GM21526 (cell line): ENCODE data around the gene TCEA2.
"Not testable (repeated sequence)": the region's sequence is repeated elsewhere in the genome, so short reads cannot be mapped to it uniquely, and the experiment has no call there.

ENCODE experiments used
- ATAC-seq: cut with Tn5 transposase; IDR thresholded peaks from one replicate; pipeline ENCODE4 v1.9.1; 2021; ENCODE audit warnings: moderate library complexity; ENCODE audit not compliant: unreplicated experiment, low FRiP score

Gene TCEA2

GRCh38 chr20:64105846-64106434, 42.9 kb downstream of the TCEA2 start:
- no peak for ATAC-seq

GRCh38 chr20:64106435-64106961, 43.5 kb downstream of the TCEA2 start:
- ATAC-seq: no peak

DNA sequence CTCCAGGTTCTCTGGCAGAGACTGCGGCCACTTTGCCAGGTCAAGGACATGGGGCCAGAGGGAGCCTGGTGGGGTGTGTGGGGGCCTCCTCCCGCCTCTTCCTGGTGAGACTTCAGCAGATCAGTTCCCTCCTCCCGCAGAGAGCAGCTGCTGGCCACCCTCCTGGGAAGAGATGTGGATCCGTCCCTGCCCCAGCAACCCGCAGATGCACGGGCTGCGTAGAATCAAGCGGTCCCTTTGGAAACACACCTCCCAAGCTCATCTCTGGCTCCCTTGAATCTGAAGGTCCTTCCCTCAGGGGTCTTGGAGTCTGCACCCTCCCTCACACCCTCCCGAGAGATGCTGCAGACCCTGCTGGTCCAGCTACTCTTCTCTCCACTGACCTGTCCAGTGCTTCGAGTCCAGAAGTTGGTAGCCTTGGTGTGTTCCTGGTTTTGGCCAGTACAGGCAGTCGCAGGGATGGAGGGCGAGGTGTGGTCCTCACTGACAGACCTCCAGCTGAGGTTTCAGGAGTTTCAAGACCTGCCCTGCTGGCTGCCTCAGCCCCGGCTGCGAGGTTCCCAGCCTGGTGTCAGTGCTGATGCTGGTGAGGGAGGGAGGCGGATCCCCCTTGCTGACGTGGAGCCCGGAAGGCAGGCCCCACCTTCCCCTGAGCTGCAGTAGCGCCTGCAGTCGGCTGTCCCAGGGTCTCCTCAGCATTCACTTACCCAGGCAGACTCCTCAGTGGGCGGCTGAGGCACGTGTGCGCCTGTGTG, 44.2 kb downstream of the TCEA2 start, which contains the start of gene NPBWR2:
Gene NPBWR2 (minus strand): TSS at position 585 of the 755 bp plus-strand sequence. CDS start 734 bp downstream, outside the sequence.
- no peak for ATAC-seq

DNA sequence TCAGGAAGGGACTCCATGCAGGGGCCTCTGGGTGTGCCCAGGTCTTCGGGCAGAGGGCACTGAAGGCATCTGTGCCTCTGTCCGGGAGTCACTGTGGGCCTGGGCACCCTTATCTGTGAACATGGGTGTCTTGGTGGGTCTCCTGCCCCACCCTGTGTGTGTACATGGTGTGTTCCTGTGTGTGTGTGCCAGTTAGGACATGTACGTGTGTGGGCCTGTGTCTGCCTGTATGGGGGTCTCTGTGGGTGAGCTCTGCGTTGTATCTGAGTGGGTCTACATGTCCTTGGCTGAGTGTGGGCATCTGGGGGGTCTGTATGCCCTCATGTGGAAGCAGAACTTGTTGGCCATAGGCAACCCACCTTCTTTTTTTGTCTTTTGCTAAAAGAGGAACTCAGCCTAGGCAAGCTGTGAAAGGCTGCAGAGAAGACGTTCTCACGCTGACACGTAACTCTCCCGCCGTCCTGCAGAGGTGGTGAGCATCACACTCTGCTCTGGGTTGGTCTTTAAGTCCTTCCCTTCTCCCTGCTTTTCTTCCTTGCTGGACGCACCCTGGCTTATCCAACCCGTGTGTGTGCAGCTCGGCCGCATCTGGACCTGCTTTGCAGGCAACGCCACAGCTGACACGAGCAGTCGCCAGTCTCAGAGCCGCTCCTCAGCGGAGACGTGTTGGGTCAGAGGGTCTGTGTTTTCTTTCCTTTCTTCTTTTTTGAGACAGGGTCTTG, 44.9 kb downstream of the TCEA2 start:
- no peak for ATAC-seq

GRCh38 chr20:64108731-64109681, 46.0 kb downstream of the TCEA2 start:
- ATAC-seq: no peak

GRCh38 chr20:64109831-64110391, 46.9 kb downstream of the TCEA2 start:
- ATAC-seq: no peak

DNA sequence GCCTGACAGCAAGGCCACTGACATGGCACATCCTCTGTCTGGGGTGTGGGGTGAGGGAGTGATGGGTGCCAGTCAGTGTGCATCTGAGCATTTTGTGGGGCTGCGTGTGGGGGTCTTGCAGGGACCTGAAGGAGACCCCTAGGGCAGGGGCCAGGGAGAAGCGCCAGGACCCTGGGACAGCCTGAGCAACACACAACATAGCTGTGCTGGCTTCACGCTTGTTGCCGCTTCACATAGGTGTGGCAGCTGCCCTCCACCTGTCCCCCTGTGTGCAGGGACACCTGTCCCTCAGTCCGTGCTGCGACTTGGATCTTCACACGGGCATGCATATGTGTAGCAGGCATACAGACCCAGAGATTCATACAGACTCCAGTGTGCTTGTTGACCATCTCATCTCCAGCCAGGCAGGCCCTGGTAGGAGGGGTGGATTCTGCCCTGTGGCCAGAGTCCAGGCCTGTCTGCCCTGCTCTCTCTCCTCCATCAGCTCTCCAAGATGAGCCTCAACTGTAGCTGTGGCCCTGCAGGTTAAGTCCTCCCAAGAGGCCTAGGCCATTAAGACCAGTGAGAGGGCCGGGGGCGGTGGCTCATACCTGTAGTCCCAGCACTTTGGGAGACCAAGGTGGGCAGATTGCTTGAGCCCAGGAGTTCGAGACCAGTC, 47.5 kb downstream of the TCEA2 start:
- ATAC-seq: no peak

- ATAC-seq: no peak
These were observed 49.0 kb downstream of the TCEA2 start for GRCh38 chr20:64111841-64112641.

DNA sequence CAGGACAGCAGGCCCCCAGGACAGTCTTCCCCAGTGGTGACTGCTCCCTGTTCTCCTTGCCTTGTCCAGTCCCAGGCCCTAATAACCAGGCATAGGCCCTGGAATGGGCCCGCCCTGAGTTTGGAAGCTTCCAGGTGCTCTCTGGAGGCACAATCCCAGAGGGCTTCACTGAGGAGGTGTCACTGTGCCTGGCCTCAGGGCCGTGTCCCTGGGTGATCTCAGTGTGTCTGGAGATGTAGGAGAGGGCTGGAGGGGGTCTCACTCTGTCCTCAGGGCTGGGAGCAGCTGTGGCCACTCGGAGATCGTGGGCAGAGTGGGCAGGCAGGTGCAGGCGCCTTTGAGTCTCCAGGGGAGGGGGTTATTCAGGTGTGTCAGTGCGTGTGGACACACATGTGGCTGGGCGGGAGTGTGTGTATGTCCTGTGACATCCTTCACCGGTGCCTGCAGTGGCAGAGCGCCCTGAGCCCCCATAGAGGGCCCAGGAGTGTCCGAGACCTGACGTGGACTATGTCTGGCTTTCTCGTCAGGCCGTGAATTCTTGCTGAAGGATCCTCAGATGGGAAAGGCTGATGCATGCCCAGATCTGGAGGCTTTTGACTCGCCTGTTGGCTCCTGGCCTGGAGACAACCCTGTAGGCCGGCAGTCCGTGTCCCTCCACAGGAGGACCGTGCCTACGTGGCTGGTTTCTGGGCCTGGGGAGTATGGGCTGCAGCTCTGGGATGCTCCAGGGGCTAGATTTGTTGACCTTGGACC, 49.9 kb downstream of the TCEA2 start:
- no peak for ATAC-seq

- no peak for ATAC-seq
These were observed 50.4 kb downstream of the TCEA2 start for GRCh38 chr20:64113444-64113775.

DNA sequence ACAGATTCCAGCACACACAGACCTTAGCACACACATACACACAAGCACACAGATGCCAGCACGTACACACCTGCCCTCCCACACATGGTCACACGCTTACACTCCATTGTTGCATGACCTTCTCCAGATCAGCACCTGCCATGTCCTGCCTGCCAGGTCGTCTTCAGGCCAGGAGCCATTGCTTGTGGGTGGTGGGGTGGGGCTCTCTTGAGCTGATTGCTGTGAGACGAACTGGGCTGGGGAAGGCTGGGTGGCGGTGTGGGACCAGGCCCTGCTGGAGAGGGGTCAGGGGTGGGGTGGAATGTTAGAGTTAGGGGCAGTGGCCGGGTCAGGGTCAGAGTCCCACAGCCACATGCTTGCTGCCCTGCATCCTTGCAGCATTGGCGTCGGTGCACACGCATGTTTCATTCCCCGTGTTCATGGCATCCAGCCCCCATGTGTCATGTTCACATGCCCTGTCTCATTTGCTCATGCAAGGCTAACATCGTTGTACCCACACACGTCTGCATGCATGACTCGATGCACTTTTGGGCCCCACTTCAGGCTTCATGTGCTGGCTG, 50.9 kb downstream of the TCEA2 start:
- no peak for ATAC-seq

GRCh38 chr20:64114356-64114971, 51.5 kb downstream of the TCEA2 start:
- ATAC-seq: no peak

- ATAC-seq: no peak
These were observed 52.3 kb downstream of the TCEA2 start for GRCh38 chr20:64115171-64115911.

DNA sequence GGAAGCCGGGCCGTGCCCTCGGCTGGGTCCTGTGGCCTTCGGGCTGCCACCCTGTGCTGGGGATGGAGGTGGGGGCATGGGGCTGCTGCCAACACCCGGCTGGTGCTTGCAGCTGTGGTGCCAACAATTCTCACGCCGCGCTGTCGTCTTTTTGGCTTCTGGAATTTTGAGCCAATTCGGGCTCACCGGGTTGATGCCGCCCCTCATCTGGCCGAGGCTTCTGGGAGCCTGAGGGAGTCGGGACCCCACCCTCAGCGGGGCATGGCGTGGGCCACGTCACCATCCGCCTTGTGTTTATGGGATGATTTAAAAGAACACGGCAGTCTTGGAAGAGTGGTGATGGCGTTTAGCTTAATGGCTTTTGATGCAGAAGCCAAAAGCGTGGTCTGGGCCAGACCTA, 53.0 kb downstream of the TCEA2 start:
- ATAC-seq: no peak

- ATAC-seq: no peak
These were observed 53.8 kb downstream of the TCEA2 start for GRCh38 chr20:64116541-64117431.

DNA sequence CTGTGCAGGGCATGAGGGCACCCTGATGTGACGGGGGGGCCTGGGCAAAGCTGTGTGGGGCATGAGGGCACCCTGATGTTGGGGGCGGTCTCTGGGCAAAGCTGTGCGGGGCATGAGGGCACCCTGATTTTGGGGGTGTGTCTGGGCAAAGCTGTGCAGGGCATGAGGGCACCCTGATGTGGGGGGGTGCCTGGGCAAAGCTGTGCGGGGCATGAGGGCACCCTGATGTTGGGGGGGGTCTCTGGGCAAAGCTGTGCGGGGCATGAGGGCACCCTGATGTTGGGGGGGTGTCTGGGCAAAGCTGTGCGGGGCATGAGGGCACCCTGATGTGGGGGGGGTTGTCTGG, 54.4 kb downstream of the TCEA2 start:
- not testable (repeated sequence) for ATAC-seq
